GM18867 (cell line): Measurements from ENCODE around the gene GPHN.

Source experiments
- ATAC-seq: cut with Tn5 transposase; IDR thresholded peaks from one replicate; pipeline ENCODE4 v1.9.1; 2021; ENCODE audit warnings: mild to moderate bottlenecking, moderate library complexity; ENCODE audit not compliant: unreplicated experiment

Gene GPHN

GRCh38 chr14:66596241-66596985, 88.5 kb downstream of the GPHN start:
- no peak for ATAC-seq

GRCh38 chr14:66600416-66600815, 92.5 kb downstream of the GPHN start:
- no peak for ATAC-seq

- ATAC-seq, result no peak
Observed at GRCh38 chr14:66601932-66602578, 94.1 kb downstream of the GPHN start.

DNA sequence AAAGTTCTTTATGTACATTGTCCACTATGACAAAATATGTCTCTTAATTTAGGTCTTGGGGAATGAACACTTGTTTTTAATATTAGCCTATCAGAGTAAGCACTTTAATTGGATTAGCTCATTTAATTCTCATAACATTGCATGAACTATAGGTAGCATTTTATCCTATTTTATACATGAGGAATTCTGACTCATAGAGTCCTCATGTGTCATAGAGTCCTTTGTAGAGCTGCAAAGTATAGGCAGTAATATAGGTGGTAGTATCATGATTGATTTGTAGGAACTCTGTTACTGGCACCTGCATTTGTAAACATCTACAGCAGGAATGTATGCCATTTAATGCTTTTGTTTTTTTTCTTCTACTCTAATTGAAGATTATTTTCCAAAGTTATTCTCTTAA, 96.0 kb downstream of the GPHN start:
- no peak for ATAC-seq

DNA sequence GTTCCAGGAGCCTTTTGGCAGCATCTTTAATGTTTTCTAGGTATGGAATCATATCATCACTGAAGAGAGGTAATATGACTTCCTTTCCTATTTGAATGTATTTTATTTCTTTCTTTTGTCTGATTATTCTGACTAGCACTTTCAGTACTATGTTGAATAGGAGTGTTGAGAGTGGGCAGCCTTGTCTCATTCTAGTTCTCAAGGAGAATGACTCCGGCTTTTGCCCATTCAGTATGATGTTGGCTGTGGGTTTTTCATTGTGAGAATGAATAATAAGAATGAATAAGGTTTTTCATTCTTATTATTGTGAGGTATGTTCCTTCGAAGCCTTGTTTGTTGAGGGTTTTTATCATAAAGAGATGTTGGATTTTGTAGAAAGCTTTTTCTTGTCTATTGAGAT, 98.9 kb downstream of the GPHN start:
- no peak for ATAC-seq

DNA sequence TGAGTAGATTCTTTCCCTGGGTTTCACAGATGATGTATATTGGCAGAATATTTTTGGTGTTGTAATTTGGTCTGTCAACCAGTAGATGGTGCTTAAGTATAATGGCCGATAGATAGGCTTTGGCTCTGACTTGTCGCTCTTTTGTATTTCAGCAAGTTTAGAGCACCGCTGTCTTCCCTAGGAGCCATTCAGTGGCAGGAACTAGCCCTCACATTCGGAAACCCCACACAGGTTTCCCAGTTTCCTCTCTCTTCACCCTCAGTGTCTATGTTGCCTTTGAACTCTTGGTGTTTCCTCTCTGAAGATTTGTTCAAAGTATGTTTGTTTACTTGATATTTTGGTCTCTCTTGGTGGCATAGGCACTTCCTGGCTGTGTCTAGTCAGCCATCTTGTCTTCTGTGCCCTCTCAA, 102.2 kb downstream of the GPHN start:
- peak; percentile 65 for ATAC-seq

DNA sequence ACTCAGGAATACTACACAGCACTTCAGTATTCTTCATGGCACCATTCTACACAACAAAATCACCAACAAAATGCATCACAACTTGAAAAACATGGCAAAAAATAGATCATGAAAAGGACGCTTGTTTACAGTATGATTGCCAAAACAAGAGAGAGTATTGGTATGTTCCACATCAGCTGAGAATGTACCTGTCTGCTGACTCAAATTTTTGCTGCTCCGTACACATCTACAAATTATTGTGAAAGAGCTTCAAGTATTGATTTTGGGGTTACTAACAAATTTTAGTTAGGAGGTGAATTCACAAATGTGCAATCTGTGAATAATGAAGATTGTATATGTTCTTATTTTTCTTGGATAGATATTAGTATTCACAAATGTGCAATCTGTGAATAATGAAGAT, 105.4 kb downstream of the GPHN start:
- ATAC-seq, result no peak

DNA sequence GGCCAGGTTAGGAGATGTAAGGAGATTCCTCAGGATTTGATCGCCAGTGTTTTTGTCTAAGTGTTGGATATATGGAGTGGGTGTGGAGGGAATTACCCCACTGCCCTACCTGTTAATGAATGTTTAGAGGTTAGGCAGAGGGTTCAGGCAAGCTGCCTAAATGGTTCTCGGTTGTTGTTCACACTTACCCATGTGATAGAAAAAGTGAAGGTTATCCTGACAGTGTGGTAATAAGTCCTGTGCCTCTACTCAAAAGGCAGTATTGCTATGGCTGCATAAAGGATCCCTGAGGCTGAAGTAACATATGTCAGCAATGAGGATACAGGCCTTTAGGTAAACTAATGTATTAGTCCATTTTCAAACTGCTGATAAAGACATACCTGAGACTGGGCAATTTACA, 112.0 kb downstream of the GPHN start:
- ATAC-seq, result no peak

DNA sequence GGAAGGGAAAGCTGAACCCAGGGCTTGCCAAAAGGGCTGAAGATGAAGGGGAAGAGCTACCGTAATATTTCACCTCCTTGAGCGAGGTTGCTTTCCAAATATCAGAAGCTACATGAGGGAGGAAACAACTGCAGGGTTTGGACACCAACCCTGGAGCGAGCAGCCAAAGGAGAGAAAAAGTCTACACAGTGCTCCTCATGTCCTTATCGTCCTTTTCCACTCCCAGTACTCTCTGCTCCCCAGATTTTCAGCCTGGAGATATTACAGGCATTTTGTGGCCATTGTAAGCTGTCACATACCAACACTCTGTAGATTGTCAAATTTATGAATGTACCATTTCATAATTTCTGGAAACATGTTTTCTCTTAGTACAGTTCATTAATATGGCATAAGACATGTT, 115.9 kb downstream of the GPHN start:
- no peak for ATAC-seq

GRCh38 chr14:66624336-66624937, 116.5 kb downstream of the GPHN start:
- ATAC-seq, result peak; percentile 82

DNA sequence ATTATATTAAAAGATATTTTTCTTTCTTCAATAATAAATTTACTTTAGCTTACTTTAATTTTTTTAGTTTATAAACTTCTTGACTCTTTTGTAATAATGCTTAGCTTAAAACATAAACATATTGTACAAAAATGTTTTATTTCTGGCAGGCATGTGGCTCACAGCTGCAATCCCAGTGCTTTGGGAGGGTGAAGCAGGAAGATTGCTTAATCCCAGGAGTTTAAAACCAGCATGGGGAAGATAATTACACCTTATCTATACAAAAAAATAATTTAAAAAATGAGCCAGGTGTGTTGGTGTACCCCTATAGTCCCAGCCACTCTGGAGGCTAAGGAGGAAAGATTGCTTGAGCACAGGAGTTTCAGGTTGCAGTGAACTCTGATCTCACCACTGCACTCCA, 120.7 kb downstream of the GPHN start:
- ATAC-seq, result no peak

- no peak for ATAC-seq
Observed at GRCh38 chr14:66629499-66629898, 121.6 kb downstream of the GPHN start.

DNA sequence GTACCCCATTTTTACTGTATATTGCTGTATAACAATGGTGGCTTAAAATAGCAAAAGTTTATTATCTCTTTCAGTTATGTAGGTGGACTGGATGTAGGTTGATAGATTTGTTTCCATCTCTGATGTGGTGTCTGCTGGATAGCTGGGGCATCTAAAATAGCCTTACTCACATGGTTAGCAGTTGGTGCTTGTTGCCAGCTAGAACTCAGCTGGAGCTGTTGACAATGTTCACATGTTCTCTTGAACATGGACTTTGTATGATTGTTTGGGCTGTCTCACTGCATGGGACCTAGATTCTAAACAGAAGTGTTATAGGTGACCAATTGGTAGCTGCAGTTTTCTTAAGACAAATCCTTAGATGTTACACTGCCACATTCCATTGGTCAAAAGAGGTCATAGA, 126.9 kb downstream of the GPHN start:
- no peak for ATAC-seq

GRCh38 chr14:66635435-66635834, 127.5 kb downstream of the GPHN start:
- no peak for ATAC-seq

DNA sequence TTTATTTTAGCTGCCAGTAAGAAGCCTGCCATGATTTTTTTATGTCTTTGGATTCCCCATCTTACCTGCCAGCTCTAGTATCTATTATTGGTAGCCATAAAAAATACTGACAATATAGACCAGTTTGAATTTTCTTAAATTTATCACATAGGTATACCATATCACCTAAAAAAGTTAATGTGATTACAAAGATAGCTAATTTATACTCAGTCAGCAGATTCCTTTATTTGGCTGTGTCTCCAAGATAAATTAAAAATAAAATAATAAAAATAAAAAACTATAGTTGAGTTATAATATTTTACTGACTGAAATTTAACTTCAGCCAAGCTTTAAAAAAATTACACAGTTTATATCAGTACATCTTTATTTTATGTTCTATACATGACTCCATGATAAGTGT, 128.3 kb downstream of the GPHN start:
- ATAC-seq, result no peak

DNA sequence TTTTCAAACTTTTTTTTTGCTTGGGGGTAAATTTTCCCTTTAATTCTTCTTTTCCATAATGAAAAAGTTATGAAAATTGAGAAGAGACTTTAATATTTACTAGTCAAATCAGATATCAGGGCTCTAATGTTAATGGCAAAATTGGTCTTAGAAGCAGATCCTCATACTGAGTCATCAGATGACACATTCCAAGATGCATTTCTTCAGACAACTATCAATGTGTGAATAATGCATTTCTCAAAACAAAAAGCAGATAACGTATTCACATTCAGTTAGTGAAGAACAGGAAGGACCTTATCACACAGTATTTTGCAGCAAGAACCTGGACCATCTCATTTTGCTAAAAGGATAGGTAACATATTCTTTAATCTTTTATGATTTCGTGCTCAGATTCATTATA, 130.7 kb downstream of the GPHN start:
- ATAC-seq, result no peak

- no peak for ATAC-seq
Observed at GRCh38 chr14:66641861-66642635, 134.1 kb downstream of the GPHN start.

- ATAC-seq, result no peak
Observed at GRCh38 chr14:66643344-66643743, 135.4 kb downstream of the GPHN start.

DNA sequence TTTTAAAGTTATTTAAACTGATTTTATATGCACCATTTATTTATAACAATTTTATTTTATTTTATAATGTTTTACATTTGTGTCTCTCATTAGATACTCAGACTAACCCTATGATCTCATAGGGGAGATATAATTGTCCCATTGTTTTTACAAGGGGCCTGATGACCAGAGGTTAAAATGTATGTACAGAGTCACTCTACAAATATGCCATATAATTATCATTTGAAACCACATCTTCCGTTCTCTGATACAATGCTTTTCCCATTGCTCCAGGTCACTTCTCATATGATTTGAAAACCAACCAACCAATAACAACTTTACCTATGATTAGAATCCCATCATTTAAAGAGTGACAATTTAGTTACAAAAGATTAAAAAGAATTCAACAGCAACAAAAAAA, 137.8 kb downstream of the GPHN start:
- ATAC-seq, result no peak

DNA sequence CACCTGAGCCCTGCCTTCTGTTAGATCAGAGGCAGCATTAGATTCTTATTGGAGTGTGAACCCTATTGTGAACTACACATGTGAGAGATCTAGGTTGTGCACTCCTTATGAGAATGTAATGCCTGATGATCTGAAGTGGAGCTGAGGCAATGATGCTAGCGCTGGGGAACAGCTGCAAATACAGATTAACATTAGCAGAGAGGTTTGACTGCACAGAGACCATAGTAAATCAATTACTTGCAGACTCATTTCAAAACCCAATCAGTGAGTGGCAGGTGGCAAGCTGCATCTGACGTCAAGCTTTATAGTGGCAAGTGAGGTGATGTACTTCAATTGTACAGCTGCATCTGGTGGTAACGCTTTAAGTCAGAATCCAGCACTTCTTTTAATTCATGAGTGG, 141.6 kb downstream of the GPHN start:
- peak; percentile 72 for ATAC-seq

GRCh38 chr14:66650491-66650911, 142.6 kb downstream of the GPHN start:
- ATAC-seq, result peak; percentile 55
